GM12878 (cell line): ENCODE data around the gene ACAT2. TPM values are rescaled to one million over a fixed set of nuclear protein-coding genes. Genes with fewer than 3 reads are reported as not detected.

Experiments used
- ATAC-seq: fragments of 200-7000 bp; cut with Tn5 transposase; 3 replicates; pipeline ENCODE4 v1.9.1; 2020; ENCODE audit warnings: mild to moderate bottlenecking, moderate library complexity
- BruUV-seq: library from RNA; stranded (reverse); fragments of 400-500 nt; replicated peaks from 2 replicates; lab custom pipeline; 2021; lab: Mats Ljungman, UMichigan
- CTCF ChIA-PET: fragments of 300-600 bp; sonication (Branson Sonifier 250); formaldehyde crosslinking; extraction: SDS; loops from one replicate; lab custom pipeline; 2021; ENCODE audit warnings: inconsistent platforms; lab: Yijun Ruan, JAX
- POLR2A ChIA-PET: fragments of 350-600 bp; formaldehyde crosslinking; extraction: SDS; loops from one replicate; lab custom pipeline; 2021; ENCODE audit warnings: inconsistent platforms; lab: Charles Lee
- RAD21 ChIA-PET: fragments of 300-600 bp; sonication (Branson Sonifier 250); formaldehyde crosslinking; loops from one replicate; lab custom pipeline; 2023; ENCODE audit warnings: antibody characterized with exemption; ENCODE audit not compliant: unreplicated experiment; lab: Charles Lee
- SMC1A ChIA-PET: fragments of 300-600 bp; sonication (Branson Sonifier 250); formaldehyde crosslinking; loops from one replicate; lab custom pipeline; 2023; ENCODE audit not compliant: unreplicated experiment, uncharacterized antibody; lab: Charles Lee
- DNase-seq: peaks from one replicate; pipeline ENCODE4 v3.0.0-alpha.2; 2011; ENCODE audit warnings: low read depth, low spot score
- FAIRE-seq: peaks from 3 replicates; lab custom pipeline; 2011; peaks lifted over from hg19 to GRCh38; lab: Jason Lieb, UNC
- H2AFZ ChIP-seq: 2 replicates; pipeline ENCODE4 v1.6.0; 2011; ENCODE audit warnings: low read depth, low read length, control low read depth; ENCODE audit not compliant: control insufficient read depth
- H3K27ac ChIP-seq: 2 replicates; pipeline ENCODE4 v1.5.1; 2011; ENCODE audit warnings: control low read depth; ENCODE audit not compliant: control insufficient read depth, insufficient read depth
- H3K27me3 ChIP-seq, 2 experiments: replicated peaks in 1 of 2; 2 replicates each; pipeline versions ENCODE4 v1.6.0 to v1.6.1; 2011; ENCODE audit warnings: low read length in 1 of 2; ENCODE audit not compliant: control insufficient read depth in 2 of 2, insufficient read depth in 2 of 2
- H3K36me3 ChIP-seq, 2 experiments: 2 replicates each; pipeline ENCODE4 v1.5.1; 2011; ENCODE audit warnings: low read length in 1 of 2; ENCODE audit not compliant: control insufficient read depth in 2 of 2, insufficient read depth in 2 of 2
- H3K4me1 ChIP-seq: 2 replicates; pipeline ENCODE4 v1.6.1; 2011; ENCODE audit warnings: mild to moderate bottlenecking, low read length, moderate library complexity, mixed read lengths; ENCODE audit not compliant: control insufficient read depth, insufficient read depth
- H3K4me2 ChIP-seq: 2 replicates; pipeline ENCODE4 v1.6.0; 2011; ENCODE audit warnings: control low read depth; ENCODE audit not compliant: control insufficient read depth, insufficient read depth
- H3K4me3 ChIP-seq: fragments of 200-600 bp; sonication (generic); 2 replicates; pipeline ENCODE4 v1.5.1; 2016
- H3K79me2 ChIP-seq: 2 replicates; pipeline ENCODE4 v1.6.0; 2011; ENCODE audit warnings: low read length; ENCODE audit not compliant: control insufficient read depth, insufficient read depth
- H3K9ac ChIP-seq: 2 replicates; pipeline ENCODE4 v1.8.0; 2011; ENCODE audit warnings: low read length, control low read depth, mixed read lengths; ENCODE audit not compliant: control insufficient read depth, insufficient read depth
- H3K9me3 ChIP-seq: replicated peaks from 3 replicates; pipeline ENCODE4 v1.5.1; 2011; ENCODE audit warnings: mild to moderate bottlenecking, low read length; ENCODE audit not compliant: control insufficient read depth, insufficient read depth
- H4K20me1 ChIP-seq: 2 replicates; pipeline ENCODE4 v1.6.0; 2011; ENCODE audit not compliant: control insufficient read depth, insufficient read depth
- GATAD2B ChIP-seq: fragments of 450-650 bp; conservative IDR thresholded peaks from 2 replicates; pipeline ENCODE4 v1.6.1; 2017; ENCODE audit warnings: low read depth, mild to moderate bottlenecking, moderate library complexity
- NFYB ChIP-seq: IDR thresholded peaks from 2 replicates; pipeline ENCODE4 v1.6.1; 2011; ENCODE audit warnings: low read depth, mild to moderate bottlenecking, low read length, improper control_type of control experiment, moderate library complexity; ENCODE audit not compliant: insufficient read depth
- PAX8 ChIP-seq: fragments of 450-650 bp; IDR thresholded peaks from 2 replicates; pipeline ENCODE4 v1.6.1; 2017; ENCODE audit warnings: mild to moderate bottlenecking, moderate library complexity
- PRDM15 ChIP-seq: fragments of 450-650 bp; formaldehyde crosslinking; IDR thresholded peaks from 2 replicates; pipeline ENCODE4 v1.4.0; 2020; ENCODE audit warnings: mild to moderate bottlenecking, moderate library complexity
- RBBP5 ChIP-seq: fragments of 200-600 bp; sonication (generic); conservative IDR thresholded peaks from 2 replicates; pipeline ENCODE4 v1.6.1; 2016
- SRF ChIP-seq, 2 experiments: IDR thresholded peaks; 2 replicates each; pipeline ENCODE4 v1.6.1; 2011; ENCODE audit warnings: low read depth in 2 of 2, low read length in 2 of 2, mild to moderate bottlenecking in 1 of 2, moderate library complexity in 1 of 2
- STAT3 ChIP-seq: IDR thresholded peaks from 2 replicates; pipeline ENCODE4 v1.6.1; 2011; ENCODE audit warnings: low read depth, low read length, improper control_type of control experiment
- YBX1 ChIP-seq: fragments of 450-650 bp; IDR thresholded peaks from 2 replicates; pipeline ENCODE4 v1.6.1; 2016; ENCODE audit warnings: antibody characterized with exemption
- WGBS: methylation state at CpG from one replicate; pipeline ENCODE4 v1.1.6; 2016; ENCODE audit warnings: low lambda C conversion rate; ENCODE audit not compliant: insufficient replicate concordance, insufficient coverage; ENCODE audit errors: missing lambda C conversion rate; 5-methylcytosine and 5-hydroxymethylcytosine counted together
- in situ Hi-C: fragments of 300-500 bp; cut with MboI; formaldehyde crosslinking; loops from 9 replicates; pipeline ENCODE4 v1.14.3; 2018; ENCODE audit warnings: mixed read lengths
- intact Hi-C: fragments of 100-400 bp; cut with micrococcal nuclease; formaldehyde crosslinking; loops from one replicate; pipeline ENCODE4 v1.14.2; 2022; ENCODE audit not compliant: unreplicated experiment
- polyA plus RNA-seq, 11 experiments: library from polyadenylated mRNA; depleted of rRNA in 4 of 11; unstranded in 6 of 11; stranded (reverse) in 5 of 11; fragments of >200 nt; fragmentation: Nextera tagmentation in 4 of 11; fragmentation: Illumina TruSeq in 1 of 11; extraction: Ambion mirVana in 4 of 11; extraction: Trizol in 1 of 11; gene quantifications; 1 replicate in 1 of 11; 2 replicates in 10 of 11; pipeline versions ENCODE4 v1.2.1 to v1.2.3, GENCODE V29; 2011 to 2016; ENCODE audit warnings: inconsistent platforms in 2 of 11, missing spikeins in 2 of 11, low read depth in 1 of 11
- total RNA-seq, 4 experiments: library from RNA; depleted of rRNA in 3 of 4; stranded (reverse); fragments of >200 nt in 3 of 4; fragmentation: Illumina TruSeq in 1 of 4; extraction: Trizol in 1 of 4; gene quantifications; 2 replicates each; pipeline versions ENCODE4 v1.2.1 to v1.2.3, GENCODE V29; 2013 to 2021
- TF ChIP-seq, protein P1 (sequence below): fragments of 450-650 bp; IDR thresholded peaks from 2 replicates; pipeline ENCODE4 v1.6.1; 2018; ENCODE audit warnings: mild to moderate bottlenecking, low read depth, moderate library complexity; ENCODE audit not compliant: partially characterized antibody

The ACAT2 gene
- total and polyA plus RNA-seq, 10 of the 15 experiments (the other 5 are each of a cell fraction or from before 2014, with no cell fraction given), result 87.9 to 257 (median 132) TPM

GRCh38 chr6:159821122-159821521, 59.3 kb downstream of the ACAT2 start:
- FAIRE-seq, result no peak
- POLR2A ChIA-PET, result interaction anchor here (2.1 kb wide), 1 partner anchor 8 kb away, joined by 6 read pairs; no protein-coding TSS in a partner anchor

More at GRCh38 chr6:159821122-159821521, 59.3 kb downstream of the ACAT2 start:
- H3K27me3 ChIP-seq, result no peaks in the 10 kb centered on the region; a peak in 1 of 4 replicates
- CTCF ChIA-PET, result interaction anchor here (1.0 to 1.6 kb wide), 2 partner anchors 22 to 139 kb away, joined by 3 to 4 read pairs; no protein-coding TSS in a partner anchor
- in situ Hi-C loops, result no loop called here
- TF ChIP-seq, protein P1, sequence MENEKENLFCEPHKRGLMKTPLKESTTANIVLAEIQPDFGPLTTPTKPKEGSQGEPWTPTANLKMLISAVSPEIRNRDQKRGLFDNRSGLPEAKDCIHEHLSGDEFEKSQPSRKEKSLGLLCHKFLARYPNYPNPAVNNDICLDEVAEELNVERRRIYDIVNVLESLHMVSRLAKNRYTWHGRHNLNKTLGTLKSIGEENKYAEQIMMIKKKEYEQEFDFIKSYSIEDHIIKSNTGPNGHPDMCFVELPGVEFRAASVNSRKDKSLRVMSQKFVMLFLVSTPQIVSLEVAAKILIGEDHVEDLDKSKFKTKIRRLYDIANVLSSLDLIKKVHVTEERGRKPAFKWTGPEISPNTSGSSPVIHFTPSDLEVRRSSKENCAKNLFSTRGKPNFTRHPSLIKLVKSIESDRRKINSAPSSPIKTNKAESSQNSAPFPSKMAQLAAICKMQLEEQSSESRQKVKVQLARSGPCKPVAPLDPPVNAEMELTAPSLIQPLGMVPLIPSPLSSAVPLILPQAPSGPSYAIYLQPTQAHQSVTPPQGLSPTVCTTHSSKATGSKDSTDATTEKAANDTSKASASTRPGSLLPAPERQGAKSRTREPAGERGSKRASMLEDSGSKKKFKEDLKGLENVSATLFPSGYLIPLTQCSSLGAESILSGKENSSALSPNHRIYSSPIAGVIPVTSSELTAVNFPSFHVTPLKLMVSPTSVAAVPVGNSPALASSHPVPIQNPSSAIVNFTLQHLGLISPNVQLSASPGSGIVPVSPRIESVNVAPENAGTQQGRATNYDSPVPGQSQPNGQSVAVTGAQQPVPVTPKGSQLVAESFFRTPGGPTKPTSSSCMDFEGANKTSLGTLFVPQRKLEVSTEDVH, result no peak
- TF ChIP-seq SRF (IDR thresholded peaks at IDR 0.05; ENCODE audit: low read depth in 2 of 2, low read length in 2 of 2) (no peak), PRDM15 (CRISPR knock-in tag) (no peak), RBBP5 (no peak), PAX8 (no peak), YBX1 (no peak), STAT3 (no peak), NFYB (no peak), GATAD2B (no peak)
- TF ChIP-seq, all 136 proteins: peak for 0
- intact Hi-C loops, result no loop called here
- Histone ChIP-seq H3K4me1 (no peaks in the 10 kb centered on the region), H3K36me3 (no peaks in the 10 kb centered on the region), H4K20me1 (no peaks in the 10 kb centered on the region), H2AFZ (no peak overlapping the region), H3K4me3 (no peak overlapping the region), H3K4me2 (no peak overlapping the region), H3K27ac (no peak overlapping the region), H3K9ac (no peak overlapping the region), H3K79me2 (no peaks in the 10 kb centered on the region), H3K9me3 (no peaks in the 10 kb centered on the region)
- ChIA-PET RAD21 (interaction anchor here (0.7 kb wide), 1 partner anchor 40 kb away, joined by 3 read pairs; no protein-coding TSS in a partner anchor), SMC1A (interaction anchor here (0.6 to 1.1 kb wide), 2 partner anchors 31 to 233 kb away, joined by 3 read pairs; no protein-coding TSS in a partner anchor)
- DNase-seq (no peak), ATAC-seq (no peak)
- no TSS peak for BruUV-seq
- 65% methylated on average over 11 of the region's 11 CpGs for WGBS
